OCI-LY1 (cell line): ENCODE results near the gene FIBP.

Source experiments
- H2AFZ ChIP-seq: fragments of 200-600 bp; sonication (generic), shearing (Covaris generic); 2 replicates; pipeline ENCODE4 v1.6.0; 2014; ENCODE audit warnings: antibody characterized with exemption, mild to moderate bottlenecking, low read length
- H3F3A ChIP-seq: fragments of 200-600 bp; sonication (generic), shearing (Covaris generic); 2 replicates; pipeline ENCODE4 v1.6.0; 2014; ENCODE audit warnings: mild to moderate bottlenecking, antibody characterized with exemption, low read length, moderate library complexity; ENCODE audit not compliant: insufficient read depth
- H3K27ac ChIP-seq: fragments of 200-600 bp; sonication (generic); 2 replicates; pipeline ENCODE4 v1.5.1; 2014; ENCODE audit warnings: low read length, mixed run types, mild to moderate bottlenecking, low read depth; ENCODE audit not compliant: poor library complexity, severe bottlenecking
- H3K27me3 ChIP-seq: fragments of 200-600 bp; sonication (generic); 2 replicates; pipeline ENCODE4 v1.6.0; 2014; ENCODE audit warnings: antibody characterized with exemption, mild to moderate bottlenecking, low read length, moderate library complexity; ENCODE audit not compliant: insufficient read depth
- H3K36me3 ChIP-seq: fragments of 200-600 bp; sonication (generic); 2 replicates; pipeline ENCODE4 v1.6.1; 2014; ENCODE audit warnings: mild to moderate bottlenecking, antibody characterized with exemption, low read length, moderate library complexity, mixed read lengths; ENCODE audit not compliant: insufficient read depth
- H3K4me1 ChIP-seq: fragments of 200-600 bp; sonication (generic); 2 replicates; pipeline ENCODE4 v1.5.1; 2014; ENCODE audit warnings: mild to moderate bottlenecking, low read length, moderate library complexity; ENCODE audit not compliant: insufficient read depth, severe bottlenecking
- H3K4me2 ChIP-seq: fragments of 200-600 bp; sonication (generic), shearing (Covaris generic); 2 replicates; pipeline ENCODE4 v1.6.1; 2014; ENCODE audit warnings: low read length
- H3K4me3 ChIP-seq: fragments of 200-600 bp; sonication (generic); 2 replicates; pipeline ENCODE4 v1.5.1; 2014; ENCODE audit warnings: low read length, low read depth, mild to moderate bottlenecking, mixed read lengths; ENCODE audit not compliant: poor library complexity, severe bottlenecking
- H3K79me2 ChIP-seq: fragments of 200-600 bp; shearing (Covaris generic); 2 replicates; pipeline ENCODE4 v1.6.1; 2016; ENCODE audit warnings: mixed run types, low read length, mixed read lengths; ENCODE audit not compliant: insufficient read depth
- H3K9ac ChIP-seq: fragments of 200-600 bp; sonication (generic), shearing (Covaris generic); 2 replicates; pipeline ENCODE4 v1.6.1; 2014; ENCODE audit warnings: mild to moderate bottlenecking, low read length, mixed read lengths
- H3K9me2 ChIP-seq: fragments of 200-600 bp; sonication (generic), shearing (Covaris generic); 2 replicates; pipeline ENCODE4 v1.6.1; 2014; ENCODE audit warnings: low read depth, mild to moderate bottlenecking, low read length, mixed read lengths
- H3K9me3 ChIP-seq: fragments of 200-600 bp; shearing (Covaris generic); 2 replicates; pipeline ENCODE4 v1.6.1; 2014; ENCODE audit warnings: low read length, mixed read lengths
- H4K20me1 ChIP-seq: fragments of 200-600 bp; sonication (generic), shearing (Covaris generic); 2 replicates; pipeline ENCODE4 v1.6.0; 2016; ENCODE audit warnings: mild to moderate bottlenecking, low read length; ENCODE audit not compliant: insufficient read depth
- CTCF ChIP-seq: fragments of 200-600 bp; sonication (generic), shearing (Covaris generic); IDR thresholded peaks from 2 replicates; pipeline ENCODE4 v1.5.1; 2017; ENCODE audit warnings: mild to moderate bottlenecking, antibody characterized with exemption, low read length, moderate library complexity, mixed read lengths
- EZH2 ChIP-seq: fragments of 200-600 bp; sonication (generic), shearing (Covaris generic); IDR thresholded peaks from 2 replicates; pipeline ENCODE4 v1.8.0; 2017; ENCODE audit warnings: borderline replicate concordance, mixed run types, mild to moderate bottlenecking, antibody characterized with exemption, low read length, moderate library complexity, mixed read lengths

FIBP gene

GRCh38 chr11:65853246-65853979, 34.9 kb downstream of the FIBP start:
- H2AFZ ChIP-seq, result no peak overlapping the region
- H4K20me1 ChIP-seq, result peaks cover 5% of the 10 kb centered on the region; the same call in 1 of the 2 replicates
- H3K9ac ChIP-seq, result no peak overlapping the region
- no peaks in the 10 kb centered on the region for H3K27me3 ChIP-seq
- H3K4me2 ChIP-seq, result no peak overlapping the region
- H3K4me3 ChIP-seq, result no peak overlapping the region
- TF ChIP-seq CTCF (no peak; the same call in 1 of the 2 replicates), EZH2 (no peak)
- H3K27ac ChIP-seq, result no peak overlapping the region
- H3K4me1 ChIP-seq, result peaks cover 8% of the 10 kb centered on the region
- no peaks in the 10 kb centered on the region for H3K9me2 ChIP-seq
- no peaks in the 10 kb centered on the region for H3K9me3 ChIP-seq
- H3K79me2 ChIP-seq, result peaks cover 17% of the 10 kb centered on the region
- peaks cover 67% of the 10 kb centered on the region for H3K36me3 ChIP-seq
- H3F3A ChIP-seq, result no peaks in the 10 kb centered on the region

GRCh38 chr11:65852508-65853245, 35.6 kb downstream of the FIBP start:
- no peak overlapping the region for H3K4me3 ChIP-seq
- H3K9me3 ChIP-seq, result no peaks in the 10 kb centered on the region
- H2AFZ ChIP-seq, result no peak overlapping the region
- H3K4me2 ChIP-seq, result no peak overlapping the region
- H3K9ac ChIP-seq, result no peak overlapping the region
- H3K4me1 ChIP-seq, result peaks cover 8% of the 10 kb centered on the region
- TF ChIP-seq EZH2, result no peak
- no peak for TF ChIP-seq CTCF
- H3K79me2 ChIP-seq, result peaks cover 17% of the 10 kb centered on the region
- peaks cover 5% of the 10 kb centered on the region; the same call in 1 of the 2 replicates for H4K20me1 ChIP-seq
- H3K27ac ChIP-seq, result no peak overlapping the region
- no peaks in the 10 kb centered on the region for H3K9me2 ChIP-seq
- peaks cover 67% of the 10 kb centered on the region for H3K36me3 ChIP-seq
- H3F3A ChIP-seq, result no peaks in the 10 kb centered on the region
- H3K27me3 ChIP-seq, result no peaks in the 10 kb centered on the region

- no peak overlapping the region for H2AFZ ChIP-seq
- peaks cover 8% of the 10 kb centered on the region for H3K4me1 ChIP-seq
- no peaks in the 10 kb centered on the region for H3K9me2 ChIP-seq
- H3K27me3 ChIP-seq, result no peaks in the 10 kb centered on the region
- peaks cover 11% of the 10 kb centered on the region for H3K79me2 ChIP-seq
- TF ChIP-seq CTCF, result no peak
- no peak for TF ChIP-seq EZH2
- no peaks in the 10 kb centered on the region for H3F3A ChIP-seq
- H3K4me2 ChIP-seq, result no peak overlapping the region
- peaks cover 5% of the 10 kb centered on the region; the same call in 1 of the 2 replicates for H4K20me1 ChIP-seq
- no peaks in the 10 kb centered on the region for H3K9me3 ChIP-seq
- H3K9ac ChIP-seq, result no peak overlapping the region
- H3K27ac ChIP-seq, result no peak overlapping the region
- H3K4me3 ChIP-seq, result no peak overlapping the region
- peaks cover 61% of the 10 kb centered on the region for H3K36me3 ChIP-seq
Observed at GRCh38 chr11:65851811-65852507, 36.3 kb downstream of the FIBP start.
